Skin epidermis (tissue), 12 donors: Measurements from ENCODE around the gene RABL6.
"Not testable (repeated sequence)": the region's sequence is repeated elsewhere in the genome, so short reads cannot be mapped to it uniquely, and the experiment has no call there.

Experiments used
- H3K27ac ChIP-seq, 21 experiments: fragments of 200-600 bp; sonication (generic) in 11 of 21; one replicate each; pipeline ENCODE4 v1.5.0; 2020; ENCODE audit warnings: mild to moderate bottlenecking in 3 of 21, inconsistent platforms in 2 of 21, moderate library complexity in 2 of 21
- H3K4me3 ChIP-seq, 7 experiments: fragments of 200-600 bp; sonication (generic) in 2 of 7; one replicate each; pipeline ENCODE4 v1.5.0; 2020; ENCODE audit warnings: inconsistent platforms in 2 of 7, mild to moderate bottlenecking in 2 of 7, moderate library complexity in 1 of 7

RABL6 gene

DNA sequence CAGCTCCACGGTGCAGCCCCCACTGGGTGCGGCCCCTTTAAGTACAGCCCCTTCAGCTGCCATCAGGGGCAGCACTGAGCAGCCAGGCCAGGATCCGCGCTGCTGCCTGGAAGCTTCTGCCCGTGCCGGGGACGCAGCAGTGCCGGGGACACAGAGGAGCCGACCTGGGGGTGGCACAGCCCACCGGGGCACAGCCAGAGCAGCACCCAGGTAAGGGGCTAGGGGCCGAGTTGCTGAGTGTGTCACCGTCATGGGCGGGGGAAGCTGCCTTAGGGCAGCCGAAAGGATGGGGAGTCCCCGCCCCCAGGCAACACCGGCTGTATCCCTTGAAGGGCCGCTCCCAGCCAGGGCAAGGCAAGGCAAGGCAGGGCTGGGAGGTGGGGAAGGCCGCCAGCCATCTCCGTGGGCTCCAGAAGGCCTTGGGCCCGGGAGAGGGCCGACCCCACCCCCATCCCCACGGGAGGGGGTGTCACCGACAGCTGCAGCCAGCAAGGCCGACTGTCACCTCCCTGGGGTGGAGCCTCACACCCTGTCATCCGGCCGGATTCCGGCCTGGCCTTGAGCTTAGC lies 34.7 kb downstream of the RABL6 start, which contains the start of gene AJM1:
TSS of gene AJM1 (plus strand) at position 99 of the 569 bp plus-strand sequence. CDS start 1,937 bp downstream, outside the sequence.
- Histone ChIP-seq H3K4me3 (peak within 1 kb of the TSS; percentile 20 to 52 (median 43)), H3K27ac (peak within 1 kb of the TSS in 10 of 21 experiments; percentile 0 to 64 (median 32))

DNA sequence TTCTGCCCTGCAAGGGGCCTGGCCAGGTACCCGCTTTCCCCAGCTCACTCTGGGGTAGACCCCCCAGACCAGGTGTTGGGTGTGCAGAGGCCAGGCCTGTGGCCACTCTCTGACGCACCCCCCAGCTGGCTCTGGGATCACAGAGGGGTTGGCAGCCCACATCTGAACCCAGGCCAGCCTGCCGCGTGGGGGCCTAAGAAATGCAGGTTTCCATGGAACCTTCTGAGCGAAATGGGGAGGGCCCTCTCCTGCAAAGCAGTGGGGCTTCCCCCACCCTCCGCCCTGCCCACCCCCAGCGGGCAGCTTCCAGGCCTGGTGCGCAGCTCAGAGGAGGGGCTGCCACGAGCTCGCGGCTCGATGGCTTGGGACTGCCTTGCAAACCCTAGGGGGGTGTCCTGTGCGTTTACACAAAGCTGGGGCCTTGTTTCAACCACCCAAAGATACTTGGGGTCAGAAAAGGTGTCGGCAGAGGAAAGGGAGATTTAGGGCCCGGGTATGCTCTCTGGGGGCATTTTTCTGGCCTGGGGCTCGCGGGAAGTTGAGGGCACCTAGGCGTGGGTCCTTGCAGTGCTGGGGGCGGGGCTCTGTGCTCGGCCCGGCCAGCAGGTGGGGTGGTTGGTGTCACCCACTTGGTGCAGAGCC lies 35.5 kb downstream of the RABL6 start:
- H3K27ac ChIP-seq = peak overlapping the region in 3 of 21 experiments; percentile 0 to 31 (median 29)

GRCh38 chr9:136843801-136844740 lies 36.3 kb downstream of the RABL6 start:
- H3K4me3 ChIP-seq = peak overlapping the region in 1 of 7 experiments; percentile 50
- not testable (repeated sequence) for H3K27ac ChIP-seq

More for the DNA sequence above, 35.5 kb downstream of the RABL6 start:
- H3K4me3 ChIP-seq = peak overlapping the region in 6 of 7 experiments; percentile 1 to 52 (median 44)

- no peak overlapping the region for H3K27ac ChIP-seq
These were observed 37.2 kb downstream of the RABL6 start for GRCh38 chr9:136844761-136845464.

GRCh38 chr9:136845465-136846260 lies 37.9 kb downstream of the RABL6 start:
- H3K27ac ChIP-seq = no peak overlapping the region
- peak overlapping the region in 1 of 7 experiments; percentile 7 for H3K4me3 ChIP-seq

More at GRCh38 chr9:136844761-136845464, 37.2 kb downstream of the RABL6 start:
- H3K4me3 ChIP-seq = no peak overlapping the region

GRCh38 chr9:136846376-136847087 lies 38.8 kb downstream of the RABL6 start:
- Histone ChIP-seq H3K27ac (peak overlapping the region in 2 of 21 experiments; percentile 42 to 47), H3K4me3 (peak overlapping the region in 6 of 7 experiments; percentile 35 to 80 (median 64))

- Histone ChIP-seq H3K27ac (peak overlapping the region in 18 of 21 experiments; percentile 45 to 93 (median 85)), H3K4me3 (peak overlapping the region; percentile 35 to 80 (median 64))
These were observed 39.5 kb downstream of the RABL6 start for GRCh38 chr9:136847088-136847825.

- Histone ChIP-seq H3K4me3 (peak overlapping the region; percentile 35 to 80 (median 64)), H3K27ac (peak overlapping the region in 20 of 21 experiments; percentile 73 to 93 (median 86))
These were observed 40.2 kb downstream of the RABL6 start for GRCh38 chr9:136847826-136848392.

- H3K4me3 ChIP-seq = peak overlapping the region; percentile 35 to 80 (median 64)
- H3K27ac ChIP-seq = peak overlapping the region; percentile 57 to 93 (median 85)
These were observed 40.8 kb downstream of the RABL6 start for GRCh38 chr9:136848393-136849037.

DNA sequence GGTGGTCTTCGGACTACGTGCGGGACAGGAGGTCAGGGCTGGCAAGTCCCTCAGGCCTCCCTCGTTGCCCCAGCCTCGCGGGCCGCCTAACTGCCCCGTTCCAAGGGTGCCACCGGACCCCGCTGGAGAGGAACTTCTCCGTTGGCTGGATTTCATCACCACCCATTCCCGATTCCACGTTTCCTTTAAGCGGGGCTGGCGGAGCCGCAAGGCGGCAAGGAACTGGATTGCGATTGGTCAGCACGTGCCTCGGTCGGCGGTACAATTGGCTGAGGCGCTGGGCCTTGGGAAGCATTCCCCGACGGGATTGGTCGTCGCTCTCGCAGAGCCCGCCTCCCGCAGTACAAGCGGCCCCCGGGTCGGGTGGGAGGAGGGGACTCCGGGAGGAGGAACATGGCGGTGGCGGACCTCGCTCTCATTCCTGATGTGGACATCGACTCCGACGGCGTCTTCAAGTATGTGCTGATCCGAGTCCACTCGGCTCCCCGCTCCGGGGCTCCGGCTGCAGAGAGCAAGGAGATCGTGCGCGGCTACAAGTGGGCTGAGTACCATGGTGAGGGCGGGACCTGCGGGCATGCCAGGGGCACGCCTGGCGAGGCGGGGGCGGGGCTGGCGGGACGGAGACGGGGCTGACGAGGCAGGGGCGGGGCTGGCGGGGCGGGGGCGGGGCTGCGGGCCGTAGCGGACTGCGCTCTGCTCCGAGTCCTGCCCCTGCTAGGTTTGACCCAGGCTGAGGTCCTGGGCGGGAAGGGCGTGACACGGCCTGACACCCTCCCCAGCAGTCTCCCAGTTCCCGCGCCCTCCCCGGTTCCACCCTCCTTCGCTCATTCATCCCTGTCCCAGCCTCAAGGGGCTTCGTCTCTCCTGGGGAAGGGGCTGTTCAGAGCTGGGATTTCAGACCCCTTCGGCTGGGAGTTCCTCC lies 41.6 kb downstream of the RABL6 start, which contains the start of gene PHPT1:
TSS of gene PHPT1 (plus strand) at position 372 of the 922 bp plus-strand sequence. CDS start at position 394, 22 bp downstream.
- Histone ChIP-seq H3K4me3 (peak within 1 kb of the TSS; percentile 35 to 80 (median 64)), H3K27ac (peak within 1 kb of the TSS; percentile 57 to 93 (median 85))

GRCh38 chr9:136849960-136850865 lies 42.5 kb downstream of the RABL6 start:
- Histone ChIP-seq H3K4me3 (peak overlapping the region; percentile 35 to 80 (median 64)), H3K27ac (peak overlapping the region in 20 of 21 experiments; percentile 72 to 93 (median 86))

DNA sequence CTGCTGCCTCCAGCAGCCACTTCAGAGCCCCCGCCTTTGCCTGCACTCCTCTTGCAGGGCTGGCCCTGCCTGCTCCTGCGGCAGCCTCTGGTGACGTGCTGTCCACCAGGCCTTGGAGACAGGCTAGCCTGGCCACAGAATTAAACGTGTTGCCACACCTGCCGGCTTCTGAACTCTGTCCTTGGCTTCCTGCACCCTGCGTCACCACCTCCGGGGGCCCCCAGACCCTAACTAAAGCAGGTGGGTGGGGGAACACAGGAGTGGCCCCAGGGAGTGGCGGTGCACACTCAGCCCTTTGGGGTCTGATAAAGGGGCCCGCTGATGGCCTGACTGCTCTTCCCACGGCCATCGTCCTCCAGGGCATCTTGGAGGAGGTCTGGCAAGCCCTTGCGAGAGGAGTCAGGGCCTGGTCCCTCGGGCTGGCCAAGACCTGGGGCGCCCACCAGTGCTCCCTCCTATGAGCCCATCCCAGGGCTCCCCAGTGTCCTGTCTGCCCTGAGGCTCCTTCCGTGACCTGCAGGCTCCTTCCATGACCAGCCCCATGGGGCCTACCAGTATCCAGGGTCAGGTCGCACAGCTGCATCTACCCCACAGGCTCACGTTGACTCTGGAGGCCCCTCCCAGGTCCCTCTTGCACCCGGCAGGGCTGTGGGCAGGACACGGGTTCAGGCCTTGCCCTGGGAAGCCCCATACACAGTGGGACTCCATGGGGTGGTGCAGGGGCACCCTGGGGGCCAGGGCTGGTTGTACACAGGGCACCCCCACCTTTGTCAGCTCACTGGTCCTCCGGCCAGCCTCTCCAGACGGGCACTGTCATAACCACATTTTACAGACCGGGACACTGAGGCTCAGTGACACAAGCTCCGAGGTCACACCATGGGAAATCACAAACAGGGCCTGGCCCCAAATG lies 43.4 kb downstream of the RABL6 start:
- Histone ChIP-seq H3K27ac (peak overlapping the region in 1 of 21 experiments; percentile 72), H3K4me3 (no peak overlapping the region)
